MG63 (cell line): ENCODE measurements around the gene POU2F1. TPM values are rescaled to one million over a fixed set of nuclear protein-coding genes. Genes with fewer than 3 reads are reported as not detected.

ENCODE experiments used
- DNase-seq: peaks from one replicate; pipeline ENCODE4 v3.0.0-alpha.2; 2020
- H3K27me3 ChIP-seq: fragments of 250-450 bp; sonication (Bioruptor Pico); 2 replicates; pipeline ENCODE4 v1.5.1; 2020; ENCODE audit warnings: mild to moderate bottlenecking, moderate library complexity
- H3K36me3 ChIP-seq: fragments of 250-450 bp; sonication (Bioruptor Pico); 2 replicates; pipeline ENCODE4 v1.5.1; 2020; ENCODE audit warnings: mild to moderate bottlenecking, moderate library complexity
- H3K4me3 ChIP-seq: fragments of 250-450 bp; sonication (Bioruptor Pico); 2 replicates; pipeline ENCODE4 v1.5.1; 2020; ENCODE audit warnings: mild to moderate bottlenecking, moderate library complexity
- H3K9me3 ChIP-seq: fragments of 250-450 bp; sonication (Bioruptor Pico); 2 replicates; pipeline ENCODE4 v1.5.1; 2020; ENCODE audit warnings: mild to moderate bottlenecking, moderate library complexity
- total RNA-seq: library from RNA; depleted of rRNA; stranded (reverse); fragments of >200 nt; shearing (Covaris generic); gene quantifications from 2 replicates; pipeline ENCODE4 v1.2.3, GENCODE V29; 2014; ENCODE audit warnings: low replicate concordance

The POU2F1 gene
- total RNA-seq, 1 experiment from 2014 or later, result 3.9 TPM

DNA sequence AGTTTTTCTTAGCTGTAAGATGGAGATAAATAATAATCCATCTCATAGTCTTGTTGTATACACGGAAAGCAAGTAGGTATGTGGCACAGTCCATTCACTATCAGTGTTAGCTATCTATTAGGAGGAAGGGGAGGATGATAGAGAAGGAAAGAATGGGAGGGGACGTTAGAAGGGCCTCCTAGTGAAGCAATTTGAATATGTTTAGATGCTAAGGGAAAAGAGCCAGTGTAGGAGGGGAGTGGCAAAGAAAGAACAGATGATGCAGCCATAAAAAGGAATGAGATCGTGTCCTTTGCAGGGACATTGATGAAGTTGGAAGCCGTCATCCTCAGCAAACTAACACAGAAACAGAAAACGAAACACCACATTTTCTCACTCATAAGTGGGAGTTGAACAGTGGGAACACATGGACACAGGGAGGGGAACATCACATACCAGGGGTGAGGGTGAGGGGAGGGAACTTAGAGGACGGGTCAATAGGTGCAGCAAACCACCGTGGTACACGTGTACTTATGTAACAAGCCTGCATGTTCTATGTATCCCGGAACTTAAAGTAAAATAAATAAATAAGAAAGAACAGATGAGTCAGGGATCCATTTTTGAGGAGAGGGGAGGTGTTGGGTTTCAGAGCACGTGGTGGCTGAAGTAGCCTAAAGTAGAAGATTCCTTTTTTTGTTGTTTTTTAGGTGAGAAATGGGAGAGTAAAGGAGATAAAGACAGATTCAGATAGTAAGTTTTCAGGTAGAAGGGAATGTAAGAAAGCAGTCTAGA lies 124.1 kb downstream of the POU2F1 start:
- no peaks in the 10 kb centered on the region for H3K9me3 ChIP-seq
- no peak overlapping the region for H3K4me3 ChIP-seq
- no peak for DNase-seq
- H3K36me3 ChIP-seq, result no peaks in the 10 kb centered on the region
- H3K27me3 ChIP-seq, result no peaks in the 10 kb centered on the region

DNA sequence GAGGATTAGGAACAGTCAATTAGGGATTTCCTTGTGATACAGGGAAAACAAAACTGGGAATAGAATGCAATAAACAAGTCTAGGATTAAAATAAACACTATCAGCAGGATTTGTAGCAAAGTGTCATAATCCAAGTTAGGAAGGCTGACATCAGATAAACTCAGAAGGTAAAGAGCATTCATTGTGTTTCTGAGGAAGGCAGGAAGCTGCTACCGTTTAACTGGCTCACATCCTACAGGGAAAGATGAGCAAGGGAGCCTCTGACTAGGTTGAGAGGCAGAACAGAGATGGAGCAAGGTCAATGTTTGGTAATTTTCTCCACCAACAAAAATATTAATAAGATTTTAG lies 124.7 kb downstream of the POU2F1 start:
- no peaks in the 10 kb centered on the region for H3K27me3 ChIP-seq
- no peak overlapping the region for H3K4me3 ChIP-seq
- no peak for DNase-seq
- H3K9me3 ChIP-seq, result no peaks in the 10 kb centered on the region
- no peaks in the 10 kb centered on the region for H3K36me3 ChIP-seq

DNA sequence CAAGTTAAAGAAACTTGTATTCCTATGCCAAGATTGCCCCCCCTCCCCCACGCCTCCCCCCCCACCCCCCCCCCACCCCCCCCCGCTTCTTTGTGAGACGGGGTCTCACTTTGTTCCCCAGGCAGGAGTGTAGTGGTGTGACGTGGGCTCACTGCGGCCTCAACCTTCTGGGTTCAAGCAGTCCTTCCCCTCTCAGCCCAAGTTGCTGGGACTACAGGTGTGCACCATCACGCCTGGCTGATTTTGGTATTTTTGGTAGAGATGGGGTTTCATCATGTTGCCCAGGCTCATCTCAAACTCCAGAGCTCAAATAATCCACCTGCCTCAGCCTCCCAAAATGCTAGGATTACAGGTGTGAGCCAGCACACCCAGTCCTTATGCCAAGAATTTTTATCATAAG lies 136.6 kb downstream of the POU2F1 start:
- no peak overlapping the region for H3K4me3 ChIP-seq
- H3K27me3 ChIP-seq, result no peaks in the 10 kb centered on the region
- H3K36me3 ChIP-seq, result no peaks in the 10 kb centered on the region
- DNase-seq, result no peak
- no peaks in the 10 kb centered on the region for H3K9me3 ChIP-seq

DNA sequence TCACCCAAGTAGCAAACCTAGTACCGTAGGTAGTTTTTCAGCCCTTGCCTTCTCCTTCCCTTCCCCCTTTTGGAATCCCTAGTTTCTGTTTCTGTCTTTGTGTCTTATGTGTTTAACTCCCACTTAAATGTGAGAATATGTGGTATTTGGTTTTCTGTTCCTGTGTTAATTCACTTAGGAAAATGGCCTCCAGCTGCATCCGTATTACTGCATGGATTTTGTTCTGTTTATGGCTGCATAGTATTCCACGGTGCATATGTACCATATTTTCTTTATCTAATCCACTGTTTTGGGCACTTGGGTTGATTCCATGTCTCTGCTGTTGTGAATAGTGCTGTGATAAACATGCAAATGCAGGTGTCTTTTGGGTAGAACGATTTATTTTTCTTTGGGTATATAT lies 138.6 kb downstream of the POU2F1 start:
- H3K27me3 ChIP-seq, result no peaks in the 10 kb centered on the region
- no peaks in the 10 kb centered on the region for H3K9me3 ChIP-seq
- no peak overlapping the region for H3K4me3 ChIP-seq
- DNase-seq, result no peak
- no peaks in the 10 kb centered on the region for H3K36me3 ChIP-seq

DNA sequence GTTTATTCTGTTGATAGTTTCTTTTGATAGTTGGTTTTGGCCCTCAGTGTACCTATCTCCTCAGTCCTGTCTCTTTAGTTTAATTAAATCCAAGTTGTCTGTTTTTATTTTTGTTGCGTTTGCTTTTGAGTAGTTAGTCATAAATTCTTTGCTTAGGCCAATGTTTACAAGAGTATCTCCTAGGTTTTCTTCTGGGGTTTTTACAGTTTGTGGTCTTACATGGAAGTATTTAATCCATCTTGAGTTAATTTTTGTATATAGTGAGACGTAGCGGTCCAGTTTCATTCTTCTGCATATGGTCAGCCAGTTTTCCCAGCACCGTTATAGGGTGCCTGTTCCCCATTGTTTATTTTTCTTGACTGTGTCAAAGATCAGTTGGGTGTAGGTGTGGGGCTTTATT lies 139.4 kb downstream of the POU2F1 start:
- H3K9me3 ChIP-seq, result no peaks in the 10 kb centered on the region

DNA sequence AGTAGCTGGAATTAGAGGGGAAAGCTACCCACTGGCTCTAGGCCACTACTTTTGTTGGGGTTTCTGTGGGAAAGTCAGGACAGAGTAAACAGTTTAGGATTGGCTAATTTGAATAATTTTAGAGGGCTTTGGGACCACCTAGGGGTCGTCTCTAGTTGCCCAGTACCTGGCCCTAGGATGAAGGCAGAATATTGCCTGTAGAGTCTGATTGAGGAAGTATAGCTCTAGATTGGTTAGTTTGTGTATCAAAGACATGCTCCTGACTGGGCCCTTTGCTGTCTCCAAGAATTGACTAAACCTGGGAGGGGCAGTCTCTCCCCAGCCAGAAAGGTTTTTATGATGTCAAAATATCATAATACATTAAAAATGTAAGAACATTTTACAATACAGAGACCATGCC lies 142.0 kb downstream of the POU2F1 start:
- H3K36me3 ChIP-seq, result peaks cover 2% of the 10 kb centered on the region; the same call in 1 of the 2 replicates
- no peak overlapping the region for H3K4me3 ChIP-seq
- no peaks in the 10 kb centered on the region for H3K9me3 ChIP-seq
- H3K27me3 ChIP-seq, result no peaks in the 10 kb centered on the region
- DNase-seq, result no peak

More for the DNA sequence above, 139.4 kb downstream of the POU2F1 start:
- no peak for DNase-seq
- no peaks in the 10 kb centered on the region for H3K36me3 ChIP-seq
- no peak overlapping the region for H3K4me3 ChIP-seq
- no peaks in the 10 kb centered on the region for H3K27me3 ChIP-seq

GRCh38 chr1:167364826-167365225 lies 144.1 kb downstream of the POU2F1 start:
- H3K4me3 ChIP-seq, result no peak overlapping the region

DNA sequence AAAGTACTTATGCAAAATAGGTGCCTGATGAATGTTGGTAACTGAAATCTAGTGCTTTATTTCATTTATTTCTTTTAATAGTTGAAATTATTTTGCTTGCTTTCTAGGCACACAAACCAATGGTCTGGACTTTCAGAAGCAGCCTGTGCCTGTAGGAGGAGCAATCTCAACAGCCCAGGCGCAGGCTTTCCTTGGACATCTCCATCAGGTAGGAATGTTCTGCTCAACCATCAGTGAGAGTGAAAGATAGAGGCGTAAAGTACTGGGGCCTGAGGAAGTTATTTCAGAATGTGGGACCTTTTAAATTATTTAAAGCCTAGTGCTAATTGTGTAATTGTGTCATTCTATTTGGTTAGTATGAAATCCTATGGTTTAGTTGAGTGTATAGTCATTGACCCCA lies 144.7 kb downstream of the POU2F1 start:
- no peak overlapping the region for H3K4me3 ChIP-seq

More at GRCh38 chr1:167364826-167365225, 144.1 kb downstream of the POU2F1 start:
- Histone ChIP-seq H3K27me3 (no peaks in the 10 kb centered on the region), H3K9me3 (no peaks in the 10 kb centered on the region), H3K36me3 (peaks cover 2% of the 10 kb centered on the region; the same call in 1 of the 2 replicates)
- DNase-seq, result no peak

GRCh38 chr1:167367705-167368104 lies 147.0 kb downstream of the POU2F1 start:
- no peaks in the 10 kb centered on the region for H3K27me3 ChIP-seq
- no peak overlapping the region for H3K4me3 ChIP-seq
- no peaks in the 10 kb centered on the region for H3K9me3 ChIP-seq
- DNase-seq, result no peak
- peaks cover 2% of the 10 kb centered on the region; the same call in 1 of the 2 replicates for H3K36me3 ChIP-seq

More for the DNA sequence above, 144.7 kb downstream of the POU2F1 start:
- Histone ChIP-seq H3K9me3 (no peaks in the 10 kb centered on the region), H3K36me3 (peaks cover 2% of the 10 kb centered on the region; the same call in 1 of the 2 replicates), H3K27me3 (no peaks in the 10 kb centered on the region)
- no peak for DNase-seq

GRCh38 chr1:167369175-167369574 lies 148.5 kb downstream of the POU2F1 start:
- no peak overlapping the region for H3K4me3 ChIP-seq
- H3K36me3 ChIP-seq, result peaks cover 2% of the 10 kb centered on the region
- no peak for DNase-seq
- H3K9me3 ChIP-seq, result no peaks in the 10 kb centered on the region
- H3K27me3 ChIP-seq, result no peaks in the 10 kb centered on the region

DNA sequence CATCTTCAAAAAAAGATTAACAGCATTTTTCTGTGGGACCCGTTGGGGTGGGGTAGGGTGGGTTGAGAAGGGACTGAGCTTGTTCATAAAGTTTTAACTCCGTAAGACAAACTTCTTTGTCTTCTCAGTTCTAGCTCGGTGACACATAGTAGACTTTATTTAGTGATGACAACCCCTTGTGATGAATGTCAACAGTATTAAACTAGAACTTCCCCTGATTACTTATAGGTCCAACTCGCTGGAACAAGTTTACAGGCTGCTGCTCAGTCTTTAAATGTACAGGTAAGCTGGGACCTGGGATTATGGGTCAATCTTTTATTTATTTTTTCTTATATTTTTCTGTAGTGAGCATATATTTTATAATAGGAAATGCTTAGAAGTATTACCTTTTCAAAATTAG lies 149.2 kb downstream of the POU2F1 start:
- Histone ChIP-seq H3K9me3 (no peaks in the 10 kb centered on the region), H3K36me3 (peaks cover 2% of the 10 kb centered on the region), H3K27me3 (no peaks in the 10 kb centered on the region), H3K4me3 (no peak overlapping the region)
- DNase-seq, result no peak

DNA sequence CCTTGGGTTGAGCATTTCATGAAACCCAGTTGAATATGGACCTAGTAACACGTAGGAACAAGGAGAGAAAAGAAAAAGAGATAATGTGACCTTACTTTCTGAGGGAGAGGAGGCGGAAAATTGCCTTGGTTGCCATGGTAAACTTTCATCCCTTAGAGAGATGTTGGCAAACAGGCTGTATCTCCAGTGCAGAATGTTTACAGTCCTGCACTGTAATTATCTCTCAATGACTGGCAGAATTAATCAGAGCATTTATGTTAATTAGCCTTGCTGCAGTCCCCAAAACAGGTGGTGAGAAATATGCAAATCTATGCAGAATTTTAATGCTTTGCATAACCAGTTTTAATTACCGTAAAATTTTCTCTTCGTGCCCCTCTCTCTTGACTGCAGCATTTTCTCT lies 150.3 kb downstream of the POU2F1 start:
- H3K9me3 ChIP-seq, result no peaks in the 10 kb centered on the region
- H3K36me3 ChIP-seq, result peaks cover 2% of the 10 kb centered on the region
- no peaks in the 10 kb centered on the region for H3K27me3 ChIP-seq
- H3K4me3 ChIP-seq, result no peak overlapping the region
- DNase-seq, result no peak

DNA sequence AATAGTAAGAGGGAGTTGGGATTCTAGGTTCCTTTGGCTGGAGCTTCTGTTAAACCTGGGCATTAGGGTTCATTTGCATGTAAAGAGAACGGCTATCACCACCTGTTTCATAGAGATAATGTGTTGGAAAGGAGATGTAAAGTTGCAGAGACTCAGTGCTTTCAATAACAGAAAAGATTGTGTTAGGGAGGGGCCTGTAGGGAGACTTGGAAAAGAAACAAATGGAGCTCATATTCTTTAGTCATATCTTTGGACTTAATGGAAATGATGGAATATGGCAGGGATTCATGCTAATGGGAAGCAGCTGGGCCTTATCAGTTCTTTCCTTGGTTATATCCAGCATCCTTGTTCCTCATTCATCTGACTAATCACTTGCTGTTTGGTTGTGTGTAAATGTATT lies 152.7 kb downstream of the POU2F1 start:
- no peak for DNase-seq
- H3K4me3 ChIP-seq, result no peak overlapping the region
- H3K36me3 ChIP-seq, result peaks cover 6% of the 10 kb centered on the region
- no peaks in the 10 kb centered on the region for H3K9me3 ChIP-seq
- no peaks in the 10 kb centered on the region for H3K27me3 ChIP-seq

- H3K27me3 ChIP-seq, result no peaks in the 10 kb centered on the region
- no peaks in the 10 kb centered on the region for H3K9me3 ChIP-seq
- peaks cover 6% of the 10 kb centered on the region for H3K36me3 ChIP-seq
- H3K4me3 ChIP-seq, result no peak overlapping the region
- no peak for DNase-seq
Measured at GRCh38 chr1:167373986-167374385, 153.3 kb downstream of the POU2F1 start.

DNA sequence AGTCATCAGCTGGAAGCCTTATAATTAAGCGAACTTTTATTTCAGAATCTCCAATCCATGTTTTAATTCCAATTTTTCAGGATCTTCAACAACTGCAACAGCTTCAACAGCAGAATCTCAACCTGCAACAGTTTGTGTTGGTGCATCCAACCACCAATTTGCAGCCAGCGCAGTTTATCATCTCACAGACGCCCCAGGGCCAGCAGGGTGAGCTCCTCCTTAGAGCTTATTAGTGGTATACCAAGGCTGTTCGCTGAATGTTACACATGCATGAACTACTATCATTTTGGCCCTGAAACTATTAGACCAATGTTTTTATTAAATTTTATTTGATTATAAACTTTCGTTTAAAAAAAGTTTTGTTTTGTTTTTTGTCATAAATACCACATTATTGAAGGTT lies 155.3 kb downstream of the POU2F1 start:
- no peaks in the 10 kb centered on the region for H3K9me3 ChIP-seq

GRCh38 chr1:167387251-167387910 lies 166.7 kb downstream of the POU2F1 start:
- Histone ChIP-seq H3K4me3 (no peak overlapping the region), H3K27me3 (no peaks in the 10 kb centered on the region), H3K36me3 (peaks cover 13% of the 10 kb centered on the region), H3K9me3 (no peaks in the 10 kb centered on the region)
- DNase-seq, result no peak

More for the DNA sequence above, 155.3 kb downstream of the POU2F1 start:
- no peak overlapping the region for H3K4me3 ChIP-seq
- no peak for DNase-seq
- H3K36me3 ChIP-seq, result peaks cover 6% of the 10 kb centered on the region
- no peaks in the 10 kb centered on the region for H3K27me3 ChIP-seq

DNA sequence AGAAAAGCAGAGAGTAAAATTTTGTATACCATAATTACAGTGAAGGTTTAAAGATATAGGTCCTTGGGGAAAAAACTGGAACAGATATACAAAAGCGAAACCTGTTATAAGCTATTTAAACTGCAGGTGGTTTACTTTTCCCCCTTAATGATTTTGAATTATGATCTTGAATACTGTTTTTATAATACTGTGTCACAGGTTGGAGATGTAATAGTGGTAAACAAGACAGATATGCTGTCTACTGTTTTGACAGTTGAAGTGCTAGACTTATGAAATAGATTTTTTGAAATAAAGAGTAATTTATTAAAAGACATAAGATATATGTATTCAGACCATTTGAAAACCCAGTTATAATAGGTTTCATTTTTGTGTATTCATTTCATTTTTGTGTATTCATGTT lies 168.3 kb downstream of the POU2F1 start:
- Histone ChIP-seq H3K27me3 (no peaks in the 10 kb centered on the region), H3K4me3 (no peak overlapping the region), H3K9me3 (no peaks in the 10 kb centered on the region), H3K36me3 (peaks cover 12% of the 10 kb centered on the region)
- DNase-seq, result no peak

GRCh38 chr1:167392200-167392696 lies 171.6 kb downstream of the POU2F1 start:
- Histone ChIP-seq H3K27me3 (no peaks in the 10 kb centered on the region), H3K36me3 (peaks cover 6% of the 10 kb centered on the region), H3K9me3 (no peaks in the 10 kb centered on the region), H3K4me3 (no peak overlapping the region)
- no peak for DNase-seq
